ENCODE measurements around the gene VPS9D1.
A peak's percentile ranks its signal among the peaks of the same experiment; 100 is the strongest.
"Not testable (repeated sequence)": the region's sequence is repeated elsewhere in the genome, so short reads cannot be mapped to it uniquely, and the experiment has no call there.

Gene VPS9D1

DNA sequence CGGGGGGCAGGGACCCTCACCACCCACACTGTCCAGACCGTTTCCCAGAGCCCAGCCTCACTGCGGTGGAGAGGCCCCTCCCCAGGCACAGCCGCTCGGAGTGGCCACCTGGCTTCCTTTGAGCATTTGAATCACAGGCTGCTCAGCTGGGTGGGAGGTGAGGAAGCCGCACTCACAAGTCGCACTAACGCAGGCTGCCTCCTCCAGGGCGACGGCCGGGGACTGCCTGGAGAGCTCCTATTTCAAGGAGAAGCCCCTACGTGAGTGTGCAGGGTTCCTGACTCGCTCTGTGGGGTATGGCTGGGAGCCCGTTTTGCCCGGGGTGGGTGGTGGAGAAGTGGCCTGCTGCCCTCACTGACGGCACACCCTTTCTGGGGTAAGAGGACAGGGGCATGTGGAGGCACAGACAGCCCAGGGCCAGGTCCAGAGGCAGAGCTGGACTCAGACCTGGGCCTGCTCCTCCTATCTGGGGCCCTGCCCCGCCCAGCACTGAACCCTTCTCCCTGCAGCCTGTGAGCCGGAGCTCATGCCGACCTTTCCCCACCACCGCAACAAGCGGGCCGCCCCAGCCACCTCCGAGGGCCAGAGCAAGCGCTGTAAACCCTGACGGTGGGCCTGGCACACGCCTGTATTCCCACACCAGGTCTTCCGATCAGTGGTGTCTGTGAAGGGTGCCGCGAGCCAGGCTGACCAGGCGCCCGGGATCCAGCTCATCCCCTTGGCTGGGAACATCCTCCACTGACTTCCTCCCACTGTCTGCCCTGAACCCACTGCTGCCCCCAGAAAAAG, 25.4 kb downstream of the VPS9D1 start:
- DNase-seq (ENCODE audit: low read depth in 2 of 2): no peak

- DNase-seq (ENCODE audit: low read depth in 2 of 2): not testable (repeated sequence)
Observed at GRCh38 chr16:89694784-89695085, 26.0 kb downstream of the VPS9D1 start.

DNA sequence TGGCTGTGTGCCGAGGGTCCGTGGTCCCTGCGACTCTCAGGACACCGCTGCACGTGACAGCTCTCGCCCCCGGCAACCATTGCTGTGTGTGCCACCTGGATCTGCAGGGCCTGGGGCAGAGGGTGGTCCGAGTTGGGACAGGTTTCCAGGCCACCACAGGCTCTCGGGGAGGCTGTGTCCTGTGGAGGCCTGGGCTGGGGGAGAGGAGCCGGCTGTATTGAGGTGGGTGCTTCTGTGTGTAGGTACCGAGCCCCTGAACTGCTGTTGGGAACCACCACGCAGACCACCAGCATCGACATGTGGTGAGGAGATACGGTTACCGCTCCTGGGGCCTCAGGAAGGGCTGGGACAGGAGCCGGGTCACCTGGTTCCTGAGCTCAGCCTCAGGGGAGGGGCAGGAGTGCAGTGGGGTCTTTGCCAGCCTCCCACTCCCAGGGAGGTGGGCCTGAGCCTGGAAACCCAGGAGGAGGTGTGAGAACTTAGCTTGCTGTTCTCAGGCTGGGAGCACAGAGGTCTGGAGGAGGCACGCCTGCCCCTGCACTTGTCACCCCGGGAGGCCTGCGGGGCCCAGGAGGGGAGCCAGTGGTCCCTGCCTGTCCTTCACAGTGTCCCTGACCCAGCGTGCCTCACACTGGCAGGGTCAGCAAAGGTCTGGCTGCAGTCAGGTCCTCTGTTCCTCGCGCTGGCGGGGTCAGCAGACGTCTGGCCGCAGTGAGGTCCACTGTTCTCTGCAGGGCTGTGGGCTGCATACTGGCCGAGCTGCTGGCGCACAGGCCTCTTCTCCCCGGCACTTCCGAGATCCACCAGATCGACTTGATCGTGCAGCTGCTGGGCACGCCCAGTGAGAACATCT, 26.5 kb downstream of the VPS9D1 start:
- no peak for DNase-seq (ENCODE audit: low read depth in 2 of 2)

GRCh38 chr16:89693289-89693731, 27.4 kb downstream of the VPS9D1 start:
- no peak for DNase-seq (ENCODE audit: low read depth in 2 of 2)

GRCh38 chr16:89691986-89692569, 28.6 kb downstream of the VPS9D1 start:
- no peak for DNase-seq (ENCODE audit: low read depth in 2 of 2)

GRCh38 chr16:89691231-89691985, 29.3 kb downstream of the VPS9D1 start:
- DNase-seq (ENCODE audit: low read depth in 2 of 2): no peak

DNA sequence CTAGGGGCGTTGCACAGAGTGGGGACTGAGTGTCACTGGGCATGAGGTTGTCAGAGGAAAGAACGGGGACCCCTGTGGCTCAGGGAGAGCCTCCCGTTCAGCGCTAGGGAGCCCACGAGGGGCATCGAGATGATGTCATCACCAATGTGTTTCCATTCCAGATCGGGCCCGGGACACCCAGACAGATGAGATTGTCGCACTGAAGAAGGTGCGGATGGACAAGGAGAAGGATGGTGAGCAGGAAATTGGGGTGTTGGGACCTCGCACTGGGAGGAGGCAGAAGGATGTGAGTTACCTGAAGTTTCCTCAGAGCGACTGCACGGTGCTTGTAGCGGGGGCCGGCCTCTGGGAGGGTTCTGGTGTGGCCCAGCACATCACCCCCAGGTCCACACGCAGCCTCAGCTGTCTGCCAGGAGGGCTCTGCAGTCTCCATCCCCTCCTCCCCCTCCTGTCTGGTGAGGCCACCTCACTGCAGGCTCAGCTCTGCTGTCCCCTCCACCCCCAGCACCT, 30.3 kb downstream of the VPS9D1 start:
- DNase-seq (ENCODE audit: low read depth in 2 of 2): no peak

DNA sequence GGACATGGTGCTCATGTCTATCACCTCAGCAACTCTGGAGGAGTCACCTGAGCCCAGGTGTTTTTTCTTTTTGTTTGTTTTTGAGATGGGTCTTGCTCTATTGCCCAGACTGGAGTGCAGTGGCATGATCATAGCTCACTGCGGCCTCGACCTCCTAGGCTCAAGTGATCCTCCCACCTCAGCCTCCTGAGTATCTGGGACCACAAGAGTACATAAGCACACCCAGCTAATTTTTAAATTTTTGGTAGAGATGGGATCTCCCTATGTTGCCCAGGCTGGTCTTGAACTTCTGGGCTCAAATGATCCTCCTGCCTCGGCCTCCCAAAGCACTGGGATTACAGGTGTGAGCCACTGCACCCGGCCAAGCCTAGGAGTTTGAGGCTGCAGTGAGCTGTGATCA, 31.1 kb downstream of the VPS9D1 start:
- not testable (repeated sequence) for DNase-seq (ENCODE audit: low read depth in 2 of 2)

DNA sequence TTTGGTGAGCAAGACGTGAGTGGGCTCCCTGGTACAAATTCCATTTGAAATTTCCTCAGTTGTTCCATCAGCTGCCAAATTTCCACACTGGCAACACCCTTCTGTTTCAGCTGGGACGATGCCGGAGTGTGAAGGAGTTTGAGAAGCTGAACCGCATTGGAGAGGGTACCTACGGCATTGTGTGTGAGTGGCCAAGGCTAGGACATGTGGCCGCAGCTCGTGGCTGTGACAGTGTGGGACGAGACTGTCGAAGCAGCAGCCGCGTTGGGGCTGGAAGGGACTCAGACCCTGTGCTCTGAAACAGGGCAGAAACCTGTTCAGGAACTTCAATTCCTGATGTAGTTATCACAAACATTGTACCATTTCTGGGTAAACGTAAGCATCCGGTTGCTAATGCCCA, 31.6 kb downstream of the VPS9D1 start:
- DNase-seq (ENCODE audit: low read depth in 2 of 2): no peak

- no peak for DNase-seq (ENCODE audit: low read depth in 2 of 2)
Observed at GRCh38 chr16:89688395-89688794, 32.3 kb downstream of the VPS9D1 start.

DNA sequence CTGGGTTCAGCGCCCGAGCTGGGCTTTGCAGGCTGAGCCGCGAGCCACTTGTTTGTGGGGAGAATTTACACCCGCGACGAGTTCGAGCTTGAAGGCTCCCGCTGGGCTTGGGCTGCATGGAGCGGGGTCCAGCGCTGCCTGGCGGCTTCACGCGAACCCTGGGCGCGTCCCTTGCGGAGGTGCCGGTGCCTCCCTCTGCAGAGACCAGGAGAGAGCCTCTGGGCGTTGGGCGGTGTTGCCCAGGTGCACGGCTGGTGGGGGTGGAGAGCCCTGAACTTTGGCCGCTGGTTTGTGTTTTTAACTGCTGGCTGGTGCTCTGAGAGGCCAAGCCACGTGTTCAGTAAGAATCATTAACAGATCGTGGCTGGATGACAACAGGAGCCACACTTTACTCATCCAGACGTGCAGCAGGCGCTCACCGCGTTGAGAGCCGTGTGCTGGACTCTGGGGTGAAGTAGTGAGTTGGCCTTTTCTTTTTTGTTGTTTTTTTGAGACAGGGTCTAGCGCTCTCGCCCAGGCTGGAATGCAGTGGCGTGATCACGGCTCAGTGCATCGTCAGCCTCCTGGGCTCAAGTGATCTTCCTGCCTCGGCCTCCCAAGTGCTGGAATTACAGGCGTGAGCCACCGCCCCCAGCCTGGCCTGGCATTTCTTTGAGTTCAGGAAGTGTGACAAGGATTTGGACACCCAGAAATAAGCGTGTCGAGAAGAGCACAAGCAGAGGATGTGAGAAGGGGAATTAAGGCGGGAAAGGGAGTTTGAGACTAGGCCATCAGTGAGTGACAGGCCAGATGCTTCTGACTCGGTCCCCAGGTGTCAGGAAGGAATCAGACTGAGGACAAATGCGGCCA, 33.4 kb downstream of the VPS9D1 start:
- DNase-seq (ENCODE audit: low read depth in 2 of 2): no peak

DNA sequence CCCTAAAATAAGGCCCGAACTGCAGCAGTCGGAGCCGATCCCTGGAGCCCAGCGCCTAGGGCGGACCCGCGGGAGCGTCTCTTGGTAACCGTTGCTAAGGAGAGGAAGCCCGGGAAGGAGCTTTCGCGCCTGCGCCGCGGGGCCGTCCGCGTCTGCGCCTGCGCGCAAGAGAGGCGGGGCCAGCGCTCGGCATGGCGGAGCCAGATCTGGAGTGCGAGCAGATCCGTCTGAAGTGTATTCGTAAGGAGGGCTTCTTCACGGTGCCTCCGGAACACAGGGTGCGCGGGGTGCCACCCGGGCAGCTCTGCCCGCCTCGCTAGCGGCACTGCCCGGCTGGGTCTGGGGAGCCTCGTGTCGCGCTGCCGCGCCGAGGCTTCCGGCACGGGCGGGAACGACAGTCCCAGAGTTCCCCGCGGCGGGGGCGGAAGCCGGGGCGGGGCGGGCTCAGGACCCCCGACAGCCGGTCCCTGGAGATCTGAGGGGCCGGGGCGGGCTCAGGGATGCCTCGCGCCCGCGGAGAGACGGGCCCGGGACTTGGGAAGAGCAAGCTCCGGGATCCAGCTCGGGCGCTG, 34.1 kb downstream of the VPS9D1 start, which contains the start of gene CDK10:
CDK10 (plus strand) TSS at position 170 of the 572 bp plus-strand sequence; CDS start at position 192, 22 bp downstream.
- peak; percentile 75 to 81 for DNase-seq (ENCODE audit: low read depth in 2 of 2)

DNA sequence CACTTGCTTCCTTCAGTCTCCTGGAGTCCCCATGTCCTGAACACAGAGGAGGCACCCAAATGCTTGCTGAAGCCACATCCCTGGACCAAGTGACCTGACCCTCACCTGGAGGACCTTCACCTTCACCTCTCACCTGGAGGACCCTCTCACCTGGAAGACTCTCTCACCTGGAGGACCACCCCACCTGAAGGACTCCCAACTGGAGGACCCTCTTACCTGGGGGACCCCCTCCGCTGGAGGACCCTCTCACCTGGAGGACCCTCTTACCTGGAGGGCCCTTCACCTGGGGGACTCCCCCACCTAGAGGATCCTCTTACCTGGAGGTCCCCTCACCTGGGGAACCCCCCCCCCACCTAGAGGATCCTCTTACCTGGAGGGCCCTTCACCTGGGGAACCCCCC, 34.8 kb downstream of the VPS9D1 start:
- no peak for DNase-seq (ENCODE audit: low read depth in 2 of 2)

DNA sequence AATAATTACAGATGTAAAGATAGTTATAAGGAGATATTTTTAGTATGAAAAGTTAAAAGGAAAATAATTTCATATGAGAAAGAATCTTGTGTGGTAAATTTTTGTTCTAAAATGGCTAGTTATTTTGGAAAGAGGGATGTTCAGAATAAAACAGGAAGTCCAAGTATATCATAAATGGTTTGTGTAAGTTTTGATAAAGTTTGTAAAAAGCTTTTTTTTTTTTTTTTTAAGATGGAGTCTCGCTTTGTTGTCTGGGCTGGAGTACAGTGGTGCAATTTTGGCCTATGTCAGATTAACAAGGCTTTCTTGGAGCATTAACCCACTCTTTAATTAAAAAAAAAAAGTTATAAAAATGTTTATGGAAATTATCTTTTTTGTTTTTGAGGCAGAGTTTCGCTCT, 42.4 kb downstream of the VPS9D1 start:
- DNase-seq (ENCODE audit: low read depth in 2 of 2): no peak

- DNase-seq (ENCODE audit: low read depth in 2 of 2): no peak
Observed at GRCh38 chr16:89672177-89672941, 48.3 kb downstream of the VPS9D1 start.

- not testable (repeated sequence) for DNase-seq (ENCODE audit: low read depth in 2 of 2)
Observed at GRCh38 chr16:89671565-89671964, 49.1 kb downstream of the VPS9D1 start.

DNA sequence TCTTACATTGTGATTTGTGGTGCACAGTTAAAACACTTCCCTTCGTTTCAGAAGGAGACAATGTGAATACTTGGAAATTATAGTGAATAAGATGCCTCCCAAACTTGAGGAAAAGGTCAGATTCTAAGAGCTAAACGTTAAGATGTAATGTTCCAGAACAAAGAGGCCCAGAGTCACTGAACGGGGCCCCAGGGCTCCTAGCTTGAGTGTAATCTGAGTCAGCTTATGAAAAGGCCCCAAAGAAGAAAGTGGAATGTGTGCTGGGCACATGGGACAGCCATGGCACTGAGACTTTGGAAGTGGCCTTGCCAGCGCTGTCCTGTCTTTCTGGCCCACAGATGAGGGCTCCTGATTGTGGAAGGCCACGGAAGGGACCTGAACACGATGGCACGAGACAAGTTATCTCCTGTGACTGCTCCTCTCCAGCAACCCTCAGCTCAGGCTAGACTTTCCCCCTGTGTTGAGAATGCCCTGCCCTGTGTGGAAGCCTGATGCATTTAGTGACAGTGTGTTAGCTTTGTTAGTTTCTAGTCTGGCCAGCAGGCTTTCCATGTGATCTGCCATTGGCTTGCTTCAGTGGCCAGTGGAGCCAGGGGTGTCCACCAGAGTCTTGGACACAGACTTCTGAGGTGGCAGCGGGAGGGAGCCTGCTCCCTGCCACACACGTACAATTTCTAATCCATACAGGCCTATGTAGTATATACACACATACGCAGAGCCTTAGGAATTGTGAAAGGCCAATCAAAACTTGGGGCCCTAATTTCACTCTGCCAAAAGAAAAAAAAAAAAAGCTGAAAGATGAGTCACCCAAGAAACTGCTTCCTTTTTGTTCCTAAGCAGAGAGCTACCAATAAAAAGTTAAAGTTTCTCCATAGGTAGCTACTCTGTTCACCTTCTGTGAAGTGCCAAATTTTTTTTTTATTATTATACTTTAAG, 49.9 kb downstream of the VPS9D1 start:
- no peak for DNase-seq (ENCODE audit: low read depth in 2 of 2)

- no peak for DNase-seq (ENCODE audit: low read depth in 2 of 2)
Observed at GRCh38 chr16:89669755-89670154, 50.9 kb downstream of the VPS9D1 start.

Data from activated CD8-positive, alpha-beta memory T cell treated with anti-CD3 and anti-CD28 coated beads for 4 hours (primary cell).